Kidney epithelial cell (primary cell): ENCODE data around the gene RFTN1. TPM values are rescaled to one million over a fixed set of nuclear protein-coding genes. Genes with fewer than 3 reads are reported as not detected.
"Not testable (repeated sequence)": the region's sequence is repeated elsewhere in the genome, so short reads cannot be mapped to it uniquely, and the experiment has no call there.

Experiments
- DNase-seq: peaks from one replicate; pipeline ENCODE4 v3.0.0-alpha.2; 2010; ENCODE audit warnings: low read depth
- H3K27me3 ChIP-seq: 2 replicates; pipeline ENCODE4 v1.6.0; 2011; ENCODE audit warnings: low read length; ENCODE audit not compliant: control insufficient read depth, insufficient read depth
- H3K36me3 ChIP-seq: 2 replicates; pipeline ENCODE4 v1.5.1; 2011; ENCODE audit warnings: low read length; ENCODE audit not compliant: control insufficient read depth, insufficient read depth
- H3K4me3 ChIP-seq: 2 replicates; pipeline ENCODE4 v1.5.1; 2011; ENCODE audit warnings: low read depth, mild to moderate bottlenecking, control low read depth, low read length
- CTCF ChIP-seq: IDR thresholded peaks from 2 replicates; pipeline ENCODE4 v1.5.1; 2011; ENCODE audit warnings: mild to moderate bottlenecking, moderate library complexity, low read length, control low read depth, inconsistent platforms; ENCODE audit not compliant: insufficient read depth, poor library complexity, severe bottlenecking
- total RNA-seq: library from RNA; depleted of rRNA; stranded (reverse); fragments of >200 nt; gene quantifications from 2 replicates; pipeline ENCODE4 v1.2.3, GENCODE V29; 2015

Gene RFTN1
- total RNA-seq, 1 donor from 2014 or later = 50.7 TPM

- no peak overlapping the region for H3K4me3 ChIP-seq
- no peak for TF ChIP-seq CTCF
- no peak for DNase-seq
- peaks cover 1% of the 10 kb centered on the region for H3K36me3 ChIP-seq
- H3K27me3 ChIP-seq = no peaks in the 10 kb centered on the region
Measured at GRCh38 chr3:16315623-16316022, 197.9 kb downstream of the RFTN1 start.

- Histone ChIP-seq H3K36me3 (peaks cover 1% of the 10 kb centered on the region), H3K27me3 (no peaks in the 10 kb centered on the region), H3K4me3 (no peak overlapping the region)
- no peak for TF ChIP-seq CTCF
- no peak for DNase-seq
Measured at GRCh38 chr3:16313886-16314645, 199.4 kb downstream of the RFTN1 start.

GRCh38 chr3:16311960-16312451, 201.5 kb downstream of the RFTN1 start:
- Histone ChIP-seq H3K4me3 (no peak overlapping the region), H3K27me3 (no peaks in the 10 kb centered on the region), H3K36me3 (peaks cover 1% of the 10 kb centered on the region)
- no peak for DNase-seq
- TF ChIP-seq CTCF = no peak

- H3K4me3 ChIP-seq, H3K27me3 ChIP-seq, DNase-seq, H3K36me3 ChIP-seq: not testable (repeated sequence)
Measured at GRCh38 chr3:16310486-16310885, 203.0 kb downstream of the RFTN1 start.

- Histone ChIP-seq H3K27me3 (no peaks in the 10 kb centered on the region), H3K4me3 (no peak overlapping the region), H3K36me3 (peaks cover 1% of the 10 kb centered on the region)
- peak; percentile 29 for DNase-seq
- TF ChIP-seq CTCF = no peak
Measured at GRCh38 chr3:16309558-16309957, 203.9 kb downstream of the RFTN1 start.

GRCh38 chr3:16308727-16309126, 204.8 kb downstream of the RFTN1 start:
- DNase-seq = no peak
- peaks cover 1% of the 10 kb centered on the region for H3K36me3 ChIP-seq
- TF ChIP-seq CTCF = no peak
- no peaks in the 10 kb centered on the region for H3K27me3 ChIP-seq
- H3K4me3 ChIP-seq = no peak overlapping the region
